Measurements from ENCODE around the gene TNFSF15.

Gene TNFSF15

GRCh38 chr9:114798780-114799427 lies 6.9 kb downstream of the TNFSF15 start:
- Histone ChIP-seq H3K4me2 (ENCODE audit: low read depth, low read length, poor library complexity, severe bottlenecking) (no peak overlapping the region), H3K36me3 (ENCODE audit: low read length) (no peaks in the 10 kb centered on the region), H3K79me2 (ENCODE audit: insufficient read depth, low read length) (no peaks in the 10 kb centered on the region), H2AFZ (ENCODE audit: low read depth, low read length, severe bottlenecking) (no peak overlapping the region), H3K27me3 (ENCODE audit: low read length) (no peaks in the 10 kb centered on the region), H3K4me3 (ENCODE audit: insufficient read depth, low read length, poor library complexity, severe bottlenecking) (no peak overlapping the region), H3K9ac (ENCODE audit: low read length) (no peak overlapping the region), H4K20me1 (ENCODE audit: low read depth, low read length) (no peaks in the 10 kb centered on the region), H3K9me2 (replicated peaks; ENCODE audit: insufficient read depth, low read length) (no peaks in the 10 kb centered on the region), H3F3A (ENCODE audit: insufficient read depth) (no peaks in the 10 kb centered on the region), H3K27ac (ENCODE audit: low read depth, low read length) (no peak overlapping the region), H3K9me3 (ENCODE audit: insufficient read depth, low read length) (no peaks in the 10 kb centered on the region)
- TF ChIP-seq EZH2phosphoT487 (conservative IDR thresholded peaks at IDR 0.05; ENCODE audit: low read length) (no peak), CTCF (IDR thresholded peaks at IDR 0.05; ENCODE audit: insufficient read depth, low read length, poor library complexity, severe bottlenecking) (no peak)

GRCh38 chr9:114798101-114798500 lies 7.7 kb downstream of the TNFSF15 start:
- no peaks in the 10 kb centered on the region for H3K79me2 ChIP-seq (ENCODE audit: insufficient read depth, low read length)
- H3K9me2 ChIP-seq (replicated peaks; ENCODE audit: insufficient read depth, low read length): no peaks in the 10 kb centered on the region
- H3K4me2 ChIP-seq (ENCODE audit: low read depth, low read length, poor library complexity, severe bottlenecking): no peak overlapping the region
- H3K9ac ChIP-seq (ENCODE audit: low read length): no peak overlapping the region
- no peaks in the 10 kb centered on the region for H3K27me3 ChIP-seq (ENCODE audit: low read length)
- H4K20me1 ChIP-seq (ENCODE audit: low read depth, low read length): no peaks in the 10 kb centered on the region
- TF ChIP-seq EZH2phosphoT487 (conservative IDR thresholded peaks at IDR 0.05; ENCODE audit: low read length) (no peak), CTCF (IDR thresholded peaks at IDR 0.05; ENCODE audit: insufficient read depth, low read length, poor library complexity, severe bottlenecking) (no peak)
- H3F3A ChIP-seq (ENCODE audit: insufficient read depth): no peaks in the 10 kb centered on the region
- H3K27ac ChIP-seq (ENCODE audit: low read depth, low read length): no peak overlapping the region
- no peak overlapping the region for H3K4me3 ChIP-seq (ENCODE audit: insufficient read depth, low read length, poor library complexity, severe bottlenecking)
- H2AFZ ChIP-seq (ENCODE audit: low read depth, low read length, severe bottlenecking): no peak overlapping the region
- H3K36me3 ChIP-seq (ENCODE audit: low read length): no peaks in the 10 kb centered on the region
- no peaks in the 10 kb centered on the region for H3K9me3 ChIP-seq (ENCODE audit: insufficient read depth, low read length)

DNA sequence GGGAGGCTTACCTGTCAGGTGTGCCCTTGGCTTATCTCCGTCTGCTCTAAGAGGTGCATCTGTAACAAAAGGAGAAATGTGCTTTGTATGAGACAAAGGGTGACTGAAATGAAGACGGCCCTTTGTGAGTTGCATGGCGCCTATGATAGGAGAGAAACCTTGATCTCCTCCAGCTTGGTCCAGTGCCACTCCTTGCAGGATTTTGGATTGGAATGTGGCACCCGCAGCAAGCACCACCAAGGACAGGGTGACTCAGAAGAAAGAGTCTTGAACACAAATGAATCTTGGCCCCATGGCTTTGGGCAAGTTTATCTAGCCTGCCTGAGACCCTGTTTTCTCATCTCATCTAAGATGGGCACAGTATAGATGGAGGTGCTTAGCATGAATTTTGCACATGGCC lies 13.4 kb downstream of the TNFSF15 start:
- Histone ChIP-seq H3K27ac (ENCODE audit: low read depth, low read length) (no peak overlapping the region), H3F3A (ENCODE audit: insufficient read depth) (no peaks in the 10 kb centered on the region), H3K9me2 (replicated peaks; ENCODE audit: insufficient read depth, low read length) (no peaks in the 10 kb centered on the region), H2AFZ (ENCODE audit: low read depth, low read length, severe bottlenecking) (no peak overlapping the region), H3K79me2 (ENCODE audit: insufficient read depth, low read length) (no peaks in the 10 kb centered on the region), H3K9me3 (ENCODE audit: insufficient read depth, low read length) (no peaks in the 10 kb centered on the region), H3K36me3 (ENCODE audit: low read length) (no peaks in the 10 kb centered on the region), H3K4me3 (ENCODE audit: insufficient read depth, low read length, poor library complexity, severe bottlenecking) (no peak overlapping the region), H3K9ac (ENCODE audit: low read length) (no peak overlapping the region), H3K27me3 (ENCODE audit: low read length) (no peaks in the 10 kb centered on the region), H4K20me1 (ENCODE audit: low read depth, low read length) (no peaks in the 10 kb centered on the region), H3K4me2 (ENCODE audit: low read depth, low read length, poor library complexity, severe bottlenecking) (no peak overlapping the region)
- no peak for TF ChIP-seq CTCF (IDR thresholded peaks at IDR 0.05; ENCODE audit: insufficient read depth, low read length, poor library complexity, severe bottlenecking)
- TF ChIP-seq EZH2phosphoT487 (conservative IDR thresholded peaks at IDR 0.05; ENCODE audit: low read length): no peak
